GM21529 (cell line): ENCODE measurements around the gene MAN2C1.
"Not testable (repeated sequence)": the region's sequence is repeated elsewhere in the genome, so short reads cannot be mapped to it uniquely, and the experiment has no call there.

Experiments
- ATAC-seq: cut with Tn5 transposase; IDR thresholded peaks from one replicate; pipeline ENCODE4 v1.9.1; 2021; ENCODE audit not compliant: unreplicated experiment

MAN2C1 gene

DNA sequence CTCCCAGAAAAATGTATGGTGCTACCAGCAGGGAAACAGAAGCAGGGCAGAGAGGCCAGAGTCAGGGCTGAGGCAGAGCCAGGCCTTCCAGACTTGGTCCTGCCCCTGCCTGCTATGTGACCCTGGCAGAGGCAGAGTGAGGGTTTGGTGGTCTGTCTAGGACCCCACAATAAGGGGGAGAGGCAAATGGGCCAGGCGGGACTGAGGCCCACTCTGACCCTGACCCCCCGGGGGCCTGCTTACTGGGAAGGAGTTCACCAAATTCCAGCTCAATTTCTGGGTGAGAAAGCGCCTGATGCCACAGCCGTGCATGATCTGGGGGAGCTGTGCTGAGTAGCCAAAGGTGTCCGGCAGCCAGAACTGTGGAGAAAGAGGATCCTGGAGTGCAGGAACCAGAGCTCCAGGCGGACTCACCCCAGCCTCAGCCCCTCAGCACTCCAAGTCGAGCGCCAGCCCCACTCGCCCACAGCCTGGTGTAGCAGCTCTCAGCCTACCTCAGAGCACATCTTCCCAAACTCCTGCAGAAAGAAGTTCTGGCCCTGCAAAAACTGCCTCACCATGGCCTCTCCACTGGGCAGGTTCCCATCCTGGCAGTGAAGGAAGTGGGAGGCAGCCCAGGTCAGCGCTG lies 6.9 kb downstream of the MAN2C1 start:
- no peak for ATAC-seq

DNA sequence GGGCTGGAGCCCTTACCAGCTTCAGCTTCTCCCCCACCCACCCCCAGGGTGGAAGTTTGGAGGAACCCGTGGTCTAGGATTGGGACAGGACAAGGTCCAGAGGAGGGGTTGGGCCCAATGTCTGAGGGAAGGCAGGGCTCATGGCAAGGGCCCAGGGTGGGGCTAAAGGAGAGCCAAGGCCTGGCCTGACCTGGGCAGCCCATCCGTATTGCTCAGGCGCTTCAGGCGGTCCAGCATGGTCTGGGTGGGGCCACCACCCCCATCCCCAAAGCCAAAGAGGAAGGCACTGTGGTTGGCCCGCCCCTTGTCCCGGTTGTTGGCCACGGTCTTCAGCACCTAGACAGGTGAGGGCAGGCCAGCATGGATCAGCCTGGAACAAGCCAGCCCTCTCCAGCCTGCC lies 7.6 kb downstream of the MAN2C1 start:
- no peak for ATAC-seq

- ATAC-seq, result no peak
Measured at GRCh38 chr15:75360391-75360790, 8.0 kb downstream of the MAN2C1 start.

GRCh38 chr15:75359537-75360250 lies 8.7 kb downstream of the MAN2C1 start:
- ATAC-seq, result no peak

DNA sequence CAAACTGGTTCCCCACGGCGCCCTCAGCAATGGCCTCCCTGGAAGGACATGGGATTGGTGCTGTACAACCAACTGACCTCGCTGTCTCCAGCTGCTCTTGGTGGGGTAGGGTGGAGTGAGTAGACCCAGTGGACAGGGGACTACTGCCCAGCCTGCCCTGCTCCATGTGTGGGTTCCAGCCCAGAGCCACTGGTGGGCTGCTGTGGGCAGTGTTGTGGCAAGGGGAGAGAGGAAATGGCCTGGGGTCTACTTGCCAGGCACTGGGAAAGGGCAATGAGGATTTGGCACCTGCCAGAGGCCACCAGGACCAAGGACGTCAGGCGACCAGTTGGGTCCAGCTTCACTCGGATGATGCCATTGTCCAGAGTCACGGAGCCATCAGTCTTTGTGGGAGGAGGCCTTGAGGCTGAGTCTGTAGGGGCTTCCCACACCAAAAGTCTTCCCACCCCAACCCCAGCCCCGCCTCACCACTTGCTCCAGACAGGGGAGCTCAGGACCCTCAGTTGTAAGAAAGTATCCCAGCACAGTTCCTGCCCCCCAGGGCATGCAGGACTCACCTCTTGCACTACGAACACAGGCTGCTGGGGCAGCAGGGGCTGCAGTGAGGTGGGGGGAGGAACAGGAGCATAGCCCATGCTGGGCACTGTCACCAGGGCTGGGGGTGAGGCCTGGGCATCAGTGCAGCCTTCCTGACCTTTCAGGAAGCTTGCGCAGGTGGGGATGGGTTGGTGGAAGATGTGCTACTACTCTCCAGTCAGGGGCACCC lies 9.5 kb downstream of the MAN2C1 start:
- ATAC-seq, result no peak

- ATAC-seq, result no peak
Measured at GRCh38 chr15:75357976-75358673, 10.3 kb downstream of the MAN2C1 start.

DNA sequence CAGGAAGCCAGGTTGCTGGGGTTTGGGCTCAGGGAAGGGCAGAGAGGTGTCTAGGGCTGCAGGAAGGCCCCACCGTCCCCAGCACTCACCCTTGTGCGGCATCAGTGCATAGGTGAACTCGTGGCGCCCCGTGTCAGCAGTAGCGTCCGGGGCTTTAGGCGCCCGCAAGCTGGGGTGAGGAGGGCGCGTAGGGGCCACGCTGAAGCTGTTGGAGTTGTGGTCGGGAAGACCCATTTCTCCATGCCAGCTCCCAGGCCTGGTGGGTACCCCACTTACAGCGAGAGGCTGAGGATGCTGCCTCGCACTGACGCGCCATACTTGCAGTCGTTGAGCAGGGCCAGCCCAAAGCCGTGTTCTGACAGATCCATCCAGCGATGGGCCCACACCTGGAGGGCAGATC lies 11.9 kb downstream of the MAN2C1 start:
- ATAC-seq, result no peak

DNA sequence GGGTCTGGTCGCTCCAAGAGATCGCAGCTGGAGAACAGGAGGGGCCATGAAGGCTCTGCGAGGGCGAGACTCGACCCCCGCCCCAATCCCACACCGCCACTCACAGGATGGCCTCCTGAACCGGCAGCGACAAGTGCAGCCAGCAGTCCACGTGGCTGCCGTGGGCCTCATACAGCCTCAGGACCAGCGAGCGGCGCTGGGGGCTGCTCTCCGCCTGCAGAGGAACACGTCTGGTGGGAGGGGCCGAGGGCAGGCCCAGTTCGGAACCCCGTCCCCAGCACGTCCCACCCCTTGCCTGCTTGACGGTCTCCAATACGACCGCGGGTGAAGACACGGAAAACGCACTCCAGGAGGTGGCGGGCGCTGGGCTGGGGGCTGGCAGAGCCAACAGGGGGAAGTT lies 12.4 kb downstream of the MAN2C1 start:
- no peak for ATAC-seq

- ATAC-seq, result no peak
Measured at GRCh38 chr15:75355369-75355768, 13.0 kb downstream of the MAN2C1 start.

DNA sequence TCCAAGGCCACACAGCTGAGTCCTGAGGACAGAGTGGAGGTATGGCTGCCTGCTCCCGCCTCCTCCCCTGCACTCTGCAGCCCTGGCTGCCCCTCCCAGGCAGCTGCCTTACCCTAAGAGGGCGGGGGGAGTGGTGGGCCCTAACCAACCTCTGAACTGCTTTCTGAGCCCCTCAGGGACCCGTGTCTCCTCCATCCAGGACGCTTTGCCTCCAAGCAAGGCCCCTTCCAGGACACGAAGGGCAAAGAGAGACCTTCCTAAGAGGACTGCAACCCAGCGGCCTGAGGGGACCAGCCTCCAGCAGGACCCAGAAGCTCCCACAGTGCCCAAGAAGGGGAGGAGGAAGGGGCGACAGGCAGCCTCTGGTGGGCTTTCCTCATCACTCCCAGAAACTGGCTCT lies 14.0 kb downstream of the MAN2C1 start:
- ATAC-seq, result no peak

GRCh38 chr15:75353604-75354003 lies 14.8 kb downstream of the MAN2C1 start:
- no peak for ATAC-seq

DNA sequence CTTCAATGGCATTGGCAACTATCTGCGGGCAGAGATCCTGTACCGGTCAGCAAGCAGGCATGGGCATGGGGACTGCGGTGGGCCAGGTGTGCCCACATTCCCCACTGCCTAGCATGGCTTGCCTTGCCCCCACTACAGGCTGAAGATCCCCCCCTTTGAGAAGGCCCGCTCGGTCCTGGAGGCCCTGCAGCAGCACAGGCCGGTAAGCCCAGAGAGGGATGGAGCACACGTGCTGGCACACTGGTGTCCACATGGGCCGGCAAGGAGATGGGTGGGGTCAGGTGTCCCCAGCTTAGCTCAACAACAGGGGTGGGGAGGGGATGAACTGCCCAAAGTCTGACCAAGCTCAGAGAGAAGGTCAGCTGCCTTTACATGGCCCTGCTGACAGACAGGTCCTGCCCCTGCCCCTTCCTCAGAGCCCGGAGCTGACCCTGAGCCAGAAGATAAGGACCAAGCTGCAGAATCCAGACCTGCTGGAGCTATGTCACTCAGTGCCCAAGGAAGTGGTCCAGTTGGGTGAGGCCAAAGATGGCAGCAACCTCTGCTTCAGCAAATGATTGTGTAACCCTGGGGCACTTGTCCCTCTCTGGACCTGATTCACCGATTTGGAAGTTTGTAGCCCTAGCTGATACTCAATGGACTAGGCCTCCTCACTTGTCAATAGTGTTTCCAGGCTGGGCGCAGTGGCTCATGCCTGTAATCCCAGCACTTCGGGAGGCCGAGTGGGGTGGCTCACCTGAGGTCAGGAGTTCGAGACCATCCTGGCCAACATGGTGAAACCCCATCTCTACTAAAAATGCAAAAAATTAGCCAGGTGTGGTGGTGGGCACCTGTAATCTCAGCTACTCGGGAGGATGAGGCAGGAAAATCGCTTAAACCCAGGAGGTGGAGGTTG lies 16.0 kb downstream of the MAN2C1 start:
- no peak for ATAC-seq

DNA sequence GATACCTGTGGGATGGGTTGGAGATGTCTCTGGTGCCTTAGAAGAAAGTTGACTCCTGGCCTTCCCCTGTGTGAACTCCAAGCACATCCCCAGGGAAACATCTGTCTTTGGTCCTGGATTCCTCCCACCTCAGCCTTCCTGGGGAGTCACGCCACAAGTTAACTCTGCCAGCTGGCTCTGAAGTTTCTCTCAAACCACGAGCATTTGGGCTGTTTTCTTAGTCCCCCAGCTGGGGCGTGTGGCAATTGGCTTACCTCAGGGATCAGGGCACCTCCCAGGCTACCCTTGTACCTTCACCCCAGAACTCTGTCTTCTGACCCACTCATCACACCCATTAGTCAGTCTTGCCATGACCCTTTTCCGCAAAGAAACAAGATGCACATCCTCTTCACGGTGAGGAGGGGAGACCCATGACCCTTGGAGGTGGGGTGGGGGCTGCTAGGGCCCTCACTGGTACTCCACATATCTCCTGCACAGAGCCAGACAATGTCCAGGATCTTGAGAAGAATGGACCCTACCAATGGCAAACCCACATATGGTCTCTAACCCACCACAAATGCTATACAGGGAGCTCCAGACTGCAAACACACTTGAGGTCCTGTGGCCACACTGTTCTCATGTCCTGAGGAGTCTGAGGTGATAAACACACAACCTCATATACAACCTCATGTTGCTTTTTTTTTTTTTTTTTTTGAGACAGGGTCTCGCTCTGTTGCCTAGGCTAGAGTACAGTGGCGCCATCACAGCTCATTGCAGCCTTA lies 17.6 kb downstream of the MAN2C1 start:
- no peak for ATAC-seq

DNA sequence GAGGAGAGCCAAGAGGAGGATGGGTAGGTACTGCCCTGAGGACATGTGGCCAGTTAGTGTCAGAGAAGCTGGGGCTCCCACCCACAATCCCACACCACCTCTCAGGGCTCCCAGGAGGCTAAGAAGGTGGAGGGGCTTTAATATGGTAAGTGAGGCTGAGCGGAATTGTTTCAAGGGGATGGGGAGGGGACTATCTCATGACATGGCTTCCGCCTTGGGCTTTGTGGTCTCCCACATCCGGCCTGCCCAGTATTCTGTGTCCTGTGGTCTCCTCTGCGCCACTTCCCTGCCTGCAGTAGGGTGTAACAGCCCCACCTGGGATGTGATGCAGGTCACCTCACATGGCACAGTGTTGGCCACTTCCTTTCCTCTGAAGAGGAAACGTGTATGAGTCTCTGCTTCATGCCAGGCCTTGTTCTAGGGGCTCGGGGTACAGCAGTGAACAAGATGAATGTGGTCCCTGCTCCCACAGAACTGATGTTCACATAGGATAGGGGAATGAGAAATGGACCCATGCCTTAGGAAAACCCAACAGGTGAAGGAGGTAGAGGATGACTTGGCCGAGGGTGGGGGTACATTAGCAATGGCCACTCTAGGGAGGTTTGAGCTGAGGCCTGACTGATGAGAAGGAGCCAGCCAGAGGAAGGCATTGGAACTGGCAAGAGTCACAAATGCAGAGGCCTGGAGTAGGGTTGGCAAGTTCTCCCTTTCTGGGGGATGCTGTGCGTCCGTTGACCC lies 18.4 kb downstream of the MAN2C1 start:
- peak; percentile 49 for ATAC-seq

GRCh38 chr15:75349351-75349669 lies 19.1 kb downstream of the MAN2C1 start:
- not testable (repeated sequence) for ATAC-seq

- ATAC-seq, result no peak
Measured at GRCh38 chr15:75348562-75349350, 19.7 kb downstream of the MAN2C1 start.

DNA sequence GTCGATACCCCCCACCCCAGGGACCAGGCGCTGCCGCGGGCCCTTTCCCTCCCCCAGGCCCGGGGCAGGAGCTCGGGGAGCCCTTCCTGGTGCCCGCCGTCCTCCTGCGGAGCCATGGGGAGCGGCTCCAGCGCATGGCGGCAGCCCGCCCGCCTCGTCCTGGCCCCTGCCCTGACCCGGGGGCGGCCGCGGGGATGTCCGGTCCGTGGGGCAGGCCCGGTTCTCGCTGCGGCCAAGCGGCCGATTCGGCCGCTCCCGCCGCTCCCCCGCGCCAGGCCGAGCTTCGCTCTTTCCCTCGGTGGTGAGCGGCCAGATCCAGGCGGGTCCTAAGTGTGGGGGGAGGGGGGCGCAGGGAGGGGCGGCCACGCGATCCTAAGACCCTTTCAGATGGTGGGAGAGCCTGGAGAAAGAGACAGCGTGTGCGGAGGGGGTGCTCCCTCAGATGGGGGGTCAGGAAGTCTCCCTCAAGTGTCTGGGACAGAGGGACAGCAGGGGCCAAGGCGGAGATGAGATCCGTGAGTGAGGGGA lies 20.3 kb downstream of the MAN2C1 start:
- no peak for ATAC-seq
